Activated CD4-positive, CD25-positive, alpha-beta regulatory T cell treated with anti-CD3 and anti-CD28 coated beads, Interleukin-2, amount 50 U/mL, for 16 hours (primary cell): ENCODE results near the gene ME3.
"Not testable (repeated sequence)": the region's sequence is repeated elsewhere in the genome, so short reads cannot be mapped to it uniquely, and the experiment has no call there.

Experiments used
- DNase-seq: peaks from one replicate; pipeline ENCODE4 v3.0.0-alpha.2; 2020; ENCODE audit warnings: low read depth, low spot score

Gene ME3

GRCh38 chr11:86588566-86589090 lies 83.8 kb downstream of the ME3 start:
- DNase-seq: no peak

GRCh38 chr11:86587264-86588193 lies 84.9 kb downstream of the ME3 start:
- DNase-seq: no peak

GRCh38 chr11:86586307-86586706 lies 86.1 kb downstream of the ME3 start:
- DNase-seq: no peak

GRCh38 chr11:86582898-86583297 lies 89.5 kb downstream of the ME3 start:
- no peak for DNase-seq

- no peak for DNase-seq
These were observed 91.9 kb downstream of the ME3 start for GRCh38 chr11:86580535-86580934.

- no peak for DNase-seq
These were observed 93.0 kb downstream of the ME3 start for GRCh38 chr11:86579406-86579731.

DNA sequence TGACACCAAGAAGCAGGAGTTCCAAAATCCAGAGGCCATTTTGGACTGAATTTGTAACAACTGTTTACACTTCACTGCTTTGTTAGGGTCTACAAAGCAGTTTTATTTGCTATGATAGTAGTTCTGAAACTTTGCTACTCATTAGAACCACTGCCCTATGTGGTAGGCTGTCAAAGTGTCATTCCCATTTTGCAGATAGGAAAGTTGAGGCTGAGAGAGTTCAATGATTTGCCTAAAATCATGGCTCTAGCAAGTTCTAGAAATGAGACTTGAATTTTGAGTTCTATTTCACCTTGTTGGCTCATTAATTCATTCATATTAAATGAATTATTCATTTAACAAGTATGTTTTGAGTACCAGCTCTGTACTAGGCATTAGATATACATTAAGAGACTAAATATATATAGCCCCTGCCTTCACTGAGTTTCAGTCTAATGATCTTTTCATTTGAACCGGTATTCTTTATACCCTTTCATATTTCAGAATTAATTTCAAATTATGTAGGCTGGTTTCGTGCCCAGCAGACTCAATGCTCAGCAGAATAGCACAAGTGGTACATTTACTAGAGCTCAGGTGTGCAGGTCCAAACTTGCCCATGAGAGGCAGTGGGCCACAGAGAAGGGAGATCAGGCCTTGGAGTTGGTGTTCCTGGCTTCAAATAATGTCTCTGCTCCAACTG lies 93.5 kb downstream of the ME3 start:
- no peak for DNase-seq

- DNase-seq: no peak
These were observed 94.5 kb downstream of the ME3 start for GRCh38 chr11:86577644-86578636.

GRCh38 chr11:86576946-86577624 lies 95.3 kb downstream of the ME3 start:
- DNase-seq: no peak

GRCh38 chr11:86575927-86576326 lies 96.5 kb downstream of the ME3 start:
- DNase-seq: no peak

DNA sequence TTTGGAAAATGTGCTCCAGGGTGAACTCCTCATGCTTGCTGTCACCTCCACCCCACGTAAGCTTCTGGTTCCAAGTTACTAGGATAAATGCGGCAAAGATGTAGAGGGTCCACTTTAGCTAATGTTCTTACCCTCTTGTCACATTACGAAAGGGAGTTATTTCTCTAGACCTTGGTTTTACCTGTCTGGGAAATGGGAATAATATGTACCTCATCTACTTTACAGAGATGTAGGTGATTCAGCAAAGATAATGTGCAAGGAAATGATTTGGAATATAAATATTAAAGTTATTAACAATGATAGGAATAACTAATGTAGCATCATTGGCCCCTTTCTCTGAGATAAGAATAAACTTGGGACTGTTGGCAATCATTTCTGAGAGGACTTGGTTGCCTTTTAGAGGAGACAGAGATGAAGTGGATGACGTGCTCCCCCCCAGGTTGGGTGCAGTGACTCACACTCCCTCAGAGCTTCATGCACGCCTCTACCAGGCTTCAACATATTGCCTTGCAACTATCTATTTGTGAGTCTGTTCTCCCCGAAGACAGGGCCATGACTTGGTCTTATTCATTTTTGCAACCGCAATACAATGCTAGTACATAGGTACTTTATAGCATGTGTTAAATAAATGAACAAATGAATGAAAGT lies 97.1 kb downstream of the ME3 start:
- no peak for DNase-seq

DNA sequence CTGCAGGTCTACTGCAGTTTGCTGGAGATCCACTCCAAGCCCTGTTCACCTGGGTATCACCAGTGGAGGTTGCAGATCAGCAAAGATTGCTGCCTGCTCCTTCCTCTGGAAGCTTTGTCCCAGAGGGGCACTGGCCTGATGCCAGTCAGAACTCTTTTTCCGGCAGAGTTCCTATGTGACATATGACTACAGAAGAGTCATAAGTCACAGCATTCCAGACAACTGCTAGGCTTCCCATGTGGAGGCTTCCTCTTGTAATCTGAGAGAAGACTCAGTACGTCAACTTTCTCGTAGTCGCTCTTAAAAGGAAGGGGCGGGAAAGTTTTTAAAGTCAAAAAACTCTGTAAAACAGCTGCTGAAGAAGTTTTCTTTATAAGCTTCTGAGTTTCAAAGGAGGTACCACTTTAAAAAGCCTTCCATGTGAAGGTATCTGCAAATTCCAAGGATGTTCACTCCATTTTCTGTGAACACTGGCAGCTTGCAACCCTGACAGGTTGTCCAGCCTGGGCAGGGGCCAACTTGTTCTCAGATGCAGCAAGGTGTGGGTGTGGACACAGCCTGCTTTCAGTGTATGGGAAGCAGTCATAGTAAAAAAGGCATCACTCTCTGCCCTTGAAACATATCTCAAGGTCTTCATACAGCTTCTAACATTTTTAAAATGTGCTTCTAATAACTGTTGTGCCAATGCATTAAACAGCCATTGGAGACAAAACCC lies 97.8 kb downstream of the ME3 start:
- DNase-seq: no peak

DNA sequence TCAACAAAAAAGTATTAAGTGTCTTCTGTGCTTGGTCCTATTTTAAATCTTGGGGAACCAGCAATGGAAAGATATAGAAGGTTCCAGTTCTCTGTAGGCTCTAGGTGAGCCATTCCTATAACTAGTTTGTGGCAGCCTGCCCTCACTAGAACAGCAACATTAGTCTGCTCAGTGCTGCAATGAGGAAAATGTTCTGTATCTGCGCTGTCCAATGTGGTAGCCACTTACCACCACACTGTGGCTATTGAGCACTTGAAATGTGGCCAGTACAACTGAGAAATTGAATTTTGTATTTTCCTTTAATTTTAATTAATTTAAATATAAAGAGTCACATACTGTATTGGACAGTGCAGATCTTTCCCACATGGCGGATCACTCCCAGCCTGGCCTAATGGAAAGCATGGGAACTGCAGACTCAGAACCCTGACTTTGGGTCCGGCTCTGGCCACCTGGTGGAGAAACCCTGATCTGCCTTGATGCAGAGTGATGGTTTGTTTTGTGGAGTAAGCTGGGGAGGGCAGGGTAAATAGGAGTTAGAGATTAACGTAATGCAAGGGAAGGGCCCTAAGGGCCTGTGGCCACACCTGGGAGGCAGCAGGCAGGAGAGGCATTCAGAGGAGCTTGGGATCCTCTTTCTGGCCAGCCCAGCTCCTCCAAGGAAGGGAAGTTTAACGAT lies 101.0 kb downstream of the ME3 start:
- no peak for DNase-seq

- no peak for DNase-seq
These were observed 102.0 kb downstream of the ME3 start for GRCh38 chr11:86570451-86570850.

DNA sequence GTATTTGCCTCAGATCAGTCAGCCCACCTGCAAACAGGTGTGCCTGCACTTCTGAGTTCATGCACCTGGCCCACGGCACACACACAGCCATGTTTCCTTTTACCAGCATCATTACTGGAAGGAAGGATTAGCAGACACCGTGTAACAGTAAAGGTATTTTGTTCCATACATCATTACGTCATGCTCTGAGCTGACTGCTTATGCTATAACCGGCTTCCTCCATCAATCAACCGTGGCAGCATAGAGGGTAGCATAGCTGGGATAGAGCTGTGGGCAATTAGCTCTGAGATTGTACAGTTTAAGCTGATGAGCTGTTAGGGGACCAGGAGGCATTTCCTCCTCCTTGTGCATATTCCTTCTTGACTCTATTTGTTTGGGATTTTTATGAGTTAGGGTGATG lies 102.4 kb downstream of the ME3 start:
- DNase-seq: no peak

GRCh38 chr11:86569109-86569508 lies 103.3 kb downstream of the ME3 start:
- no peak for DNase-seq

- no peak for DNase-seq
These were observed 106.6 kb downstream of the ME3 start for GRCh38 chr11:86565801-86566312.

DNA sequence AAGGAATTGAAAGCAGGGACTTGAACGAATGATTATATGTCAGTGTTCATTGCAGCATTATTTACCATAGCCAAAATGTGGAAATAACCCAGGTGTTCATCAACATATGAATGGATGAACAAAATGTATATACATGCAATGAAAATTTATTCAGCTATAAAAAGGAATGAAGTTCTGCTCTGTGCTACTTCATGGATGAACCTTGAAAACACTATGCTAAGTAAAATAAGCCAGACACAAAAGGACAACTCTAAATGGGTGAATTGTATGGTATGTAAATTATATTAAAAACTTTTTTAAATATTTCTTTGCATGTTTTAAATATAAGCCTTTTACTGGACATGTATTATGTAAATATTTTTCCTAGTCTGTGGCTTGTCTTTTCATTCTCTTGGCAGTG lies 107.0 kb downstream of the ME3 start:
- no peak for DNase-seq

DNA sequence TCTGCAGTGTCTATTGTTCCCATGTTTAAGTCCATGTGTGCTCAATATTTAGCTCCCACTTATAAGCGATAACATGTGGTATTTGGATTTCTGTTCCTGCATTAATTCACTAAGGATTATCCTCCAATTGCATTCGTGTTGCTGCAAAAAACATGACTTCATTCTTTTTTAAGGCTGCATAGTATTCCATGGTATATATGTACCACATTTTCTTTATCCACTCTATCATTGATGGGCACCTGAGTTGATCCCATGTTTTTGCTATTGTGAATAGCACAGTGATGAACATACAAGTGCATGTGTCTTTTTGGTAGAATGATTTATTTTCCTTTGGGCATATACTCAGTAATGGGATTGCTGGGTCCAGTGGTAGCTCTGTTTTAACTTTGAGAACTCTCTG lies 109.6 kb downstream of the ME3 start:
- not testable (repeated sequence) for DNase-seq
